SU-DHL-6 (cell line): ENCODE results near the gene OR51B2.

Experiments
- CTCF ChIP-seq: fragments of 200-600 bp; sonication (generic); IDR thresholded peaks from one replicate; pipeline ENCODE4 v1.5.1; 2017; ENCODE audit warnings: antibody characterized with exemption, mild to moderate bottlenecking, low read length, moderate library complexity; ENCODE audit not compliant: insufficient read depth, poor library complexity, severe bottlenecking
- EZH2phosphoT487 ChIP-seq: fragments of 200-600 bp; sonication (generic), shearing (Covaris generic); conservative IDR thresholded peaks from 2 replicates; pipeline ENCODE4 v1.6.1; 2018; ENCODE audit warnings: mild to moderate bottlenecking, antibody characterized with exemption, low read length, moderate library complexity, mixed read lengths

GRCh38 chr11:5303626-5304025 lies 20.5 kb downstream of the OR51B2 start:
- TF ChIP-seq CTCF (no peak), EZH2phosphoT487 (no peak)
